Epidermal melanocyte (primary cell): ENCODE measurements around the gene TAS2R42.

Experiments
- DNase-seq: peaks from one replicate; pipeline ENCODE4 v3.0.0; 2011; ENCODE audit warnings: low spot score; ENCODE audit not compliant: insufficient read length

TAS2R42 gene

GRCh38 chr12:11186837-11187236, at the start of gene TAS2R42:
TSS of gene TAS2R42 (minus strand) at chr12:11186937. CDS start at chr12:11186937, 0 bp downstream.
- no peak for DNase-seq

GRCh38 chr12:11233532-11233931, 46.8 kb upstream of the TAS2R42 start:
- no peak for DNase-seq

GRCh38 chr12:11228296-11228879, 41.7 kb upstream of the TAS2R42 start:
- peak; percentile 30 for DNase-seq

- DNase-seq = no peak
Measured at GRCh38 chr12:11227373-11227772, 40.6 kb upstream of the TAS2R42 start.

- no peak for DNase-seq
Measured at GRCh38 chr12:11209113-11209512, 22.4 kb upstream of the TAS2R42 start.

- DNase-seq = no peak
Measured at GRCh38 chr12:11204173-11204572, 17.4 kb upstream of the TAS2R42 start.

- DNase-seq = no peak
Measured at GRCh38 chr12:11202811-11203210, 16.1 kb upstream of the TAS2R42 start.

GRCh38 chr12:11183011-11183410, 3.7 kb downstream of the TAS2R42 start:
- no peak for DNase-seq

GRCh38 chr12:11182529-11182928, 4.2 kb downstream of the TAS2R42 start:
- DNase-seq = no peak

GRCh38 chr12:11178250-11178649, 8.5 kb downstream of the TAS2R42 start:
- DNase-seq = no peak

GRCh38 chr12:11174022-11174421, 12.7 kb downstream of the TAS2R42 start:
- no peak for DNase-seq

- no peak for DNase-seq
Measured at GRCh38 chr12:11171969-11172675, 14.6 kb downstream of the TAS2R42 start.

GRCh38 chr12:11171145-11171968, 15.4 kb downstream of the TAS2R42 start, which contains the start of gene SMIM10L1:
TSS of gene SMIM10L1 (plus strand) at chr12:11171194. CDS start at chr12:11171357, 163 bp downstream.
- peak; percentile 78 for DNase-seq

GRCh38 chr12:11170810-11171144, 16.0 kb downstream of the TAS2R42 start:
- no peak for DNase-seq

- no peak for DNase-seq
Measured at GRCh38 chr12:11166300-11166699, 20.4 kb downstream of the TAS2R42 start.

- no peak for DNase-seq
Measured at GRCh38 chr12:11164384-11164783, 22.4 kb downstream of the TAS2R42 start.

- no peak for DNase-seq
Measured at GRCh38 chr12:11162502-11162901, 24.2 kb downstream of the TAS2R42 start.

GRCh38 chr12:11158885-11159444, 27.8 kb downstream of the TAS2R42 start:
- DNase-seq = no peak

- DNase-seq = no peak
Measured at GRCh38 chr12:11154400-11154925, 32.3 kb downstream of the TAS2R42 start.

GRCh38 chr12:11152725-11153124, 34.0 kb downstream of the TAS2R42 start:
- DNase-seq = no peak

GRCh38 chr12:11150832-11151231, 35.9 kb downstream of the TAS2R42 start:
- DNase-seq = no peak

- no peak for DNase-seq
Measured at GRCh38 chr12:11147420-11147819, 39.3 kb downstream of the TAS2R42 start.
